Measurements from ENCODE around the gene ACBD4. TPM values are rescaled to one million over a fixed set of nuclear protein-coding genes. Genes with fewer than 3 reads are reported as not detected.

The ACBD4 gene
- total RNA-seq, 4 donors from 2014 or later = 24.9 to 96.1 (median 38.6) TPM

GRCh38 chr17:45143094-45143670 lies 7.7 kb downstream of the ACBD4 start:
- no peak for DNase-seq
- 83% methylated on average over 13 of the region's 13 CpGs; no CpG with 5 or more reads in 1 of the 2 donors for WGBS, 2 donors (ENCODE audit: low coverage in 1 of 2)
- no peaks in the 10 kb centered on the region for H3K27me3 ChIP-seq
- in situ Hi-C loops (cut with MboI; ENCODE audit: low pct_ligation_motif_present in 1 of 4, low pct_unique_long_range_greater_than_20kb in 1 of 4, low sequenced_read_pairs in 3 of 4) = no loop called here
- H3K9me3 ChIP-seq = no peaks in the 10 kb centered on the region
- H3K36me3 ChIP-seq = no peaks in the 10 kb centered on the region
- H3K4me1 ChIP-seq = peaks cover 21 to 43% (median 31%) of the 10 kb centered on the region in 4 donors
- peak overlapping the region in 2 of 4 donors; percentile 37 to 54 for H3K4me3 ChIP-seq
- intact Hi-C loops (cut with DNase I; ENCODE audit: low total_unique reads) = loop anchor here (10.0 kb wide), 1 partner anchor 958 kb away; the partner anchor contains the start of gene TMUB2
- no peak for TF ChIP-seq POLR2A (IDR thresholded peaks at IDR 0.05)
- TF ChIP-seq EP300 (IDR thresholded peaks at IDR 0.05; ENCODE audit: low read depth) = no peak
- TF ChIP-seq CTCF (IDR thresholded peaks at IDR 0.05) = no peak
- H3K27ac ChIP-seq = peak overlapping the region; percentile 84 to 99 (median 92)

GRCh38 chr17:45143767-45144198 lies 8.3 kb downstream of the ACBD4 start:
- in situ Hi-C loops (cut with MboI; ENCODE audit: low pct_ligation_motif_present in 1 of 4, low pct_unique_long_range_greater_than_20kb in 1 of 4, low sequenced_read_pairs in 3 of 4) (no loop called here), intact Hi-C loops (cut with DNase I; ENCODE audit: low total_unique reads) (loop anchor here (10.0 kb wide), 1 partner anchor 959 kb away; the partner anchor contains the start of gene TMUB2)
- no peaks in the 10 kb centered on the region for H3K9me3 ChIP-seq
- H3K4me3 ChIP-seq = peak overlapping the region; percentile 3 to 54 (median 34)
- TF ChIP-seq POLR2AphosphoS5 (IDR thresholded peaks at IDR 0.05) = peak in 1 of 3 donors; percentile 5
- TF ChIP-seq CTCF (IDR thresholded peaks at IDR 0.05) = no peak
- peak overlapping the region; percentile 84 to 99 (median 92) for H3K27ac ChIP-seq
- no peaks in the 10 kb centered on the region for H3K27me3 ChIP-seq
- H3K4me1 ChIP-seq = peaks cover 21 to 42% (median 30%) of the 10 kb centered on the region in 4 donors
- H3K36me3 ChIP-seq = no peaks in the 10 kb centered on the region
- 18 to 25% methylated on average over 12 to 20 of the region's 21 CpGs for WGBS, 2 donors (ENCODE audit: low coverage in 1 of 2)
- DNase-seq = peak; percentile 78

- in situ Hi-C loops (cut with MboI; ENCODE audit: low pct_ligation_motif_present in 1 of 4, low pct_unique_long_range_greater_than_20kb in 1 of 4, low sequenced_read_pairs in 3 of 4) = no loop called here
- no peaks in the 10 kb centered on the region for H3K27me3 ChIP-seq
- no peak for TF ChIP-seq CTCF (IDR thresholded peaks at IDR 0.05)
- TF ChIP-seq POLR2A (IDR thresholded peaks at IDR 0.05) = peak; percentile 1
- peak; percentile 1 to 8 (median 4) for TF ChIP-seq POLR2AphosphoS5 (IDR thresholded peaks at IDR 0.05)
- TF ChIP-seq EP300 (IDR thresholded peaks at IDR 0.05; ENCODE audit: low read depth) = no peak
- peak overlapping the region; percentile 20 to 54 (median 34) for H3K4me3 ChIP-seq
- peaks cover 21 to 45% (median 30%) of the 10 kb centered on the region in 4 donors for H3K4me1 ChIP-seq
- peak; percentile 69 for DNase-seq
- H3K36me3 ChIP-seq = no peaks in the 10 kb centered on the region
- H3K27ac ChIP-seq = peak overlapping the region; percentile 84 to 99 (median 92)
- no peaks in the 10 kb centered on the region for H3K9me3 ChIP-seq
- intact Hi-C loops (cut with DNase I; ENCODE audit: low total_unique reads) = loop anchor here (10.0 kb wide), 1 partner anchor 960 kb away; the partner anchor contains the start of gene TMUB2
- 0 to 31% methylated on average over 1 to 33 of the region's 71 CpGs for WGBS, 2 donors (ENCODE audit: low coverage in 1 of 2)
Observed at GRCh38 chr17:45144199-45145034, 8.9 kb downstream of the ACBD4 start.

DNA sequence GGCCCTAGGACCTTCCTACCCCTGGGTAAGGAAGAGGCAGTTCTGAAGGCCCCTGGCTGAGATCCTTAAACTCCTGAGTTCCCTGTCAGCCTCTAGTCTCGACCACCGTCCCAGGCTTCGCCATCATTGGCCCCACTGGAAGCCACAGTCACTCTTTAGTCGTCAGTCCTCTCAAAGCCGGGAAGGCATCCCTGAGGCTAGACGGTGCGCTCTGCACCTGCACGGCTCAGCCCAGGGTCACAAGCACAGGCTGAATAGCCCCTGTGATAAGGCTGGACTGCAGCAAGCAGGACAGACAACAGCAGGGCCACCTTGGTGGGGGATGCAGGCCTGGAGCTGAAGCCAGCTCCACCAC lies 9.5 kb downstream of the ACBD4 start:
- H3K27ac ChIP-seq = peak overlapping the region; percentile 84 to 99 (median 92)
- no peaks in the 10 kb centered on the region for H3K9me3 ChIP-seq
- H3K36me3 ChIP-seq = no peaks in the 10 kb centered on the region
- TF ChIP-seq EP300 (IDR thresholded peaks at IDR 0.05; ENCODE audit: low read depth) (no peak), POLR2A (IDR thresholded peaks at IDR 0.05) (no peak), POLR2AphosphoS5 (IDR thresholded peaks at IDR 0.05) (no peak), CTCF (IDR thresholded peaks at IDR 0.05) (no peak)
- DNase-seq = no peak
- 78% methylated on average over 6 of the region's 8 CpGs; no CpG with 5 or more reads in 1 of the 2 donors for WGBS, 2 donors (ENCODE audit: low coverage in 1 of 2)
- in situ Hi-C loops (cut with MboI; ENCODE audit: low pct_ligation_motif_present in 1 of 4, low pct_unique_long_range_greater_than_20kb in 1 of 4, low sequenced_read_pairs in 3 of 4) = no loop called here
- peaks cover 21 to 45% (median 30%) of the 10 kb centered on the region in 4 donors for H3K4me1 ChIP-seq
- H3K4me3 ChIP-seq = peak overlapping the region in 1 of 4 donors; percentile 54
- H3K27me3 ChIP-seq = no peaks in the 10 kb centered on the region
- intact Hi-C loops (cut with DNase I; ENCODE audit: low total_unique reads) = loop anchor here (10.0 kb wide), 1 partner anchor 960 kb away; the partner anchor contains the start of gene TMUB2

All from transverse colon (tissue), 4 donors.